Activated CD4-positive, alpha-beta T cell treated with anti-CD3 and anti-CD28 coated beads, Interleukin-10, Interleukin-2, amounts not matched to agents 100 ng/mL and 50 ng/mL, durations not matched to agents 16 hours and 8 hours (primary cell): Measurements from ENCODE around the gene DGCR2.

Source experiments
- DNase-seq: peaks from one replicate; pipeline ENCODE4 v3.0.0-alpha.2; 2020

DGCR2 gene

GRCh38 chr22:19143967-19144400, 21.8 kb upstream of the DGCR2 start:
- DNase-seq = peak; percentile 42

GRCh38 chr22:19143212-19143611, 21.0 kb upstream of the DGCR2 start:
- no peak for DNase-seq

GRCh38 chr22:19142394-19142793, 20.2 kb upstream of the DGCR2 start:
- DNase-seq = no peak

GRCh38 chr22:19139974-19140373, 17.8 kb upstream of the DGCR2 start:
- no peak for DNase-seq

- DNase-seq = no peak
Measured at GRCh38 chr22:19139001-19139356, 16.8 kb upstream of the DGCR2 start.

- DNase-seq = no peak
Measured at GRCh38 chr22:19138217-19139000, 16.2 kb upstream of the DGCR2 start.

GRCh38 chr22:19137384-19138216, 15.4 kb upstream of the DGCR2 start:
- no peak for DNase-seq

- no peak for DNase-seq
Measured at GRCh38 chr22:19136915-19137314, 14.7 kb upstream of the DGCR2 start.

- no peak for DNase-seq
Measured at GRCh38 chr22:19134874-19135273, 12.7 kb upstream of the DGCR2 start.

- DNase-seq = no peak
Measured at GRCh38 chr22:19134176-19134831, 12.1 kb upstream of the DGCR2 start.

GRCh38 chr22:19133561-19133960, 11.3 kb upstream of the DGCR2 start:
- no peak for DNase-seq

- DNase-seq = no peak
Measured at GRCh38 chr22:19132693-19133400, 10.6 kb upstream of the DGCR2 start.

- DNase-seq = no peak
Measured at GRCh38 chr22:19132153-19132552, 9.9 kb upstream of the DGCR2 start.

- no peak for DNase-seq
Measured at GRCh38 chr22:19131685-19132015, 9.4 kb upstream of the DGCR2 start.

GRCh38 chr22:19130959-19131684, 8.9 kb upstream of the DGCR2 start, which contains the start of gene TSSK2:
Gene TSSK2, plus strand, starts transcription at chr22:19131308. Its CDS starts 92 bp downstream, at chr22:19131400.
- no peak for DNase-seq

- DNase-seq = no peak
Measured at GRCh38 chr22:19129871-19130270, 7.7 kb upstream of the DGCR2 start.

- no peak for DNase-seq
Measured at GRCh38 chr22:19128946-19129727, 6.9 kb upstream of the DGCR2 start.

- DNase-seq = no peak
Measured at GRCh38 chr22:19128009-19128401, 5.8 kb upstream of the DGCR2 start.

GRCh38 chr22:19127329-19128008, 5.3 kb upstream of the DGCR2 start:
- no peak for DNase-seq

GRCh38 chr22:19126309-19127273, 4.4 kb upstream of the DGCR2 start:
- no peak for DNase-seq
